ENCODE measurements around the gene PTPRR.

DNA sequence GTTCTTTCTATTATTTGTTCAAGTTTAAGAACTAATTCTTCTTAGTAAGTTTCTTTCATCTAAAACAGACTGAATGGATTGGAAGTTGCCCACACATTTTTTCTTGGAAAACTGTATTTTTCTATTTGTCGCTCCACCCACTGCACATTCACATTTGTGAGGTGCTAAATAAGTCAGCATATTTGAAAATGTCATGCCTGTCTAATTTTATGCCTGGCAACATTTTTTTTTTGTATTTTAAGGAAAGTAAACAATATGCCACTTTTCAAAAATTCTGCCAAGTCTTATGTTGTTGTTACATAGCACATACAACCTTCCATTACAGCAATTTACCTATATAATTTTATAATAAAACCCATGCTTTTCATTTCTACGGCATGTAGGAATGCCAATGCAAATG, 170.6 kb downstream of the PTPRR start:
- TF ChIP-seq, protein P1, sequence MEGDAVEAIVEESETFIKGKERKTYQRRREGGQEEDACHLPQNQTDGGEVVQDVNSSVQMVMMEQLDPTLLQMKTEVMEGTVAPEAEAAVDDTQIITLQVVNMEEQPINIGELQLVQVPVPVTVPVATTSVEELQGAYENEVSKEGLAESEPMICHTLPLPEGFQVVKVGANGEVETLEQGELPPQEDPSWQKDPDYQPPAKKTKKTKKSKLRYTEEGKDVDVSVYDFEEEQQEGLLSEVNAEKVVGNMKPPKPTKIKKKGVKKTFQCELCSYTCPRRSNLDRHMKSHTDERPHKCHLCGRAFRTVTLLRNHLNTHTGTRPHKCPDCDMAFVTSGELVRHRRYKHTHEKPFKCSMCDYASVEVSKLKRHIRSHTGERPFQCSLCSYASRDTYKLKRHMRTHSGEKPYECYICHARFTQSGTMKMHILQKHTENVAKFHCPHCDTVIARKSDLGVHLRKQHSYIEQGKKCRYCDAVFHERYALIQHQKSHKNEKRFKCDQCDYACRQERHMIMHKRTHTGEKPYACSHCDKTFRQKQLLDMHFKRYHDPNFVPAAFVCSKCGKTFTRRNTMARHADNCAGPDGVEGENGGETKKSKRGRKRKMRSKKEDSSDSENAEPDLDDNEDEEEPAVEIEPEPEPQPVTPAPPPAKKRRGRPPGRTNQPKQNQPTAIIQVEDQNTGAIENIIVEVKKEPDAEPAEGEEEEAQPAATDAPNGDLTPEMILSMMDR (IDR thresholded peaks at IDR 0.05; ENCODE audit: insufficient read depth, low read length, poor library complexity, severe bottlenecking), result no peak
- TF ChIP-seq EZH2phosphoT487 (conservative IDR thresholded peaks at IDR 0.05; ENCODE audit: low read length), result no peak

Measured in SU-DHL-6 (cell line).